Stimulated activated CD4-positive, alpha-beta T cell treated with anti-CD3 and anti-CD28 coated beads, Interleukin-1b, Interleukin-23, amount 100 ng/mL, for 24 hours (primary cell): ENCODE results near the gene RIN3.

Experiments used
- DNase-seq, 4 experiments: peaks; one replicate each; pipeline ENCODE4 v3.0.0-alpha.2; 2020; ENCODE audit warnings: low read depth in 4 of 4, low spot score in 1 of 4

The RIN3 gene

GRCh38 chr14:92486881-92487280 is 26.7 kb upstream of the RIN3 start:
- DNase-seq: no peak

- DNase-seq: no peak
Measured at GRCh38 chr14:92487513-92488133, 26.0 kb upstream of the RIN3 start.

DNA sequence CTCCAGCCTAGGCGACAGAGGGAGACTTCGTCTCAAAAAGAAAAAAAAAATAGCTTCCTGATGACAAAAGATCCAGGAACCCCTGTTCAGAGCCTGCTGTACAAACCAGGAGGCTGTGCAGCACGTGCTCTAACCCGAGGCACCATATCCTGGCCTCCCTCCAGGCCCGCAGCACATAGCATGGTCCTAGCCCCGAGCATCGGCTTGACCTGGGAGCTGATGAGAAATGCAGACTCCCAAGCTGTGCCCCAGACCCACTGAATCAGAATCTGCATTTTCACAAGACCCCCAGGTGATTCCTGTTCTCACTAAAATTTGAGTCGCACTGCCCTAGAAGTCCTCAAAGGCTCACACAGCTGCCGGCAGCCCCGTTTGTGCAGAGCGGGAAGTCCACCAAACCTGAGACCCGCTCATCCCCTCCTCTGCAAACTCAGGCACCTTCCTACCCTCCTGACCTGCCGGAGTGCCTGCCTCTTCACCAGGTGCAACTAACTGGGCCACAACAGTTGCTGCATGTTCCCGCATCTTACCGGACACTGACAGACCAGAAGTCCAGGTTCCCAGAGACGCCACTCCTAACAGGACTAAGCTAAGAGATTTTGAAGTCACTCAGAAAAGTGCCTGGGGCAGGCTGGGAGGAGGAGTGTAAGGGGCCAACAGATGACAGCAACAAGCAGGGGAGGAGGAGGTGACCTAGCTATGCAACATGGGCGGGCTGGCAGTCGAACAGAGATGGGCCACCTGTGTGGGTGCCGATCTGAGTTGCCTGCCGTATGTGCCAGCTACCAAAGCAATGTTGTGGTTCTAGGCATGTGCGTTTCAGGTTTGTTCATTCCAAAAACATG is 24.0 kb upstream of the RIN3 start:
- no peak for DNase-seq

GRCh38 chr14:92490239-92490959 is 23.2 kb upstream of the RIN3 start:
- DNase-seq: no peak

DNA sequence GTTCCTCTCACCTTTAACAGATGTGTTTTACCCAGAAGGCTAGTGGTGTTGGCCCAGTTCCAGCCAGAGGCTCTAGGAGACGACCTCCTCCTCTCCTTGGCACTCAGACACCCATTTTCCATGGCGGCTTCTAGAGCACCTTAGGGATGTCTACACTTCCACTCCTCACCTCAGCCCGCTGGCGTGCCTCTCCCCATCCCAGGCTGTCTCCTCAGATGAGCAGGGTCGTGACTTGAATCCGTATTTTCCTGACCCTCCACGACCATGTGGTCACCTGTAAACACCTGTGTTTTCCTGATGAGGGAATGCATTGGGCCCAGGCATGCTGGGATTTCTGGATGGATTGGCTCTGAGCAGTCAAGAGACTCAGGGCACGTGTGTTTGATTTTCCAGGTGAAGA is 21.8 kb upstream of the RIN3 start:
- no peak for DNase-seq

DNA sequence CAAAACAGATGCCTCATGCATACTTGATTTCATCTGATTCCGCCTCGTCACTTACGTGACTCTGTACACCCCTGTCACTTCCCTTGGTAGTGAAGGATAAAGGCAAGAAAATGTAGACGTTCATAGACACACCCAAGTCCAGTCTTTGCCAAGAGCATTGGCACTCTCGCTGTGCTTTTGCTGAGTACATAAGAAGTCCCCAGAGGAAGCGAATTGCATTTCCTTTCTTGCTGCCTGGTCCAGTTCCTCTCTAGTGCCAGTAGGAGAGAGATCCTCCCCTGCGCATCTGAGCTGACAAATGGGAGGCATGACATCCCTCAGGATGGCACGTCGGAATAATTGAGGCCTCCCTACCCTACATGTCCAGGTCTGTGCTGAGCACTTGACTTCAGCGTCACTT is 21.3 kb upstream of the RIN3 start:
- no peak for DNase-seq

DNA sequence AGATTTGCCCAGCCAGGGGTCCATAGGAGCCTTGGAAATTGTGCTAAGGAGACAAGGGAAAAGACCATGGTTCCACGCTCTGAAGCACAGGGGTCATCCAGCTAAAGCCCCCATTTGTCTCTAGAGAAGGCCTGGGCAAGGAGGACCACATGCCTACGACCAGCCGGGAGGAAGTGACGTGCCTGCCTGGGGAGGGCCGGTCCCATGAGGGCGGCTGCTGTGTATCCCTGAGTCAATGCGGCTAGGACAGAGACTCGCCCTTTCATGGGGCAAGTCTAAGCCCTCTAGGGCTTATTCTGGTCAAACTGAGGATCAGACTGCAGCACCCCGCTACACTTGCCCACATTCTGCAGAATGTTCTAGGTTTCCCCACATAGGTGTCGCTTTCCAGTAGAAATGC is 20.6 kb upstream of the RIN3 start:
- DNase-seq: no peak

- no peak for DNase-seq
Measured at GRCh38 chr14:92493492-92493891, 20.1 kb upstream of the RIN3 start.

- DNase-seq: no peak
Measured at GRCh38 chr14:92494512-92494911, 19.1 kb upstream of the RIN3 start.

DNA sequence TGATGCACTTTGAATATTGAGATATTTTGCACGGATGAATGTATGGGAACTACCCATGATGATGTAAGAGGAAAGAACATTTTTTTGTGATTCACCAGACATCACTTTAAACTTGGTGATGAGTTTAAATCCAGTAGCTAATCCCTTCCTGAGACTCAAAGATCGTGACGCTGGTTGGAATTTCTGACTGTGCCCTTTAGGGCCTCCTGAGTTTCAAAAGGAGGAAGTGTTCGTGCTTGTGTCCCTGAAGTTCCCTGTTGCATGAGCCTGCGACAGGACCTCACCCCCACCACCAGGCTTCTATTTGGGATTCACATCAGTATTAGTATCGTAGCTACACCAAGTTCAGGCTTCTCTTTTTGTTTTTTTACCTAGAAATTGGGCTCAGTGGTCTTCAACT is 18.6 kb upstream of the RIN3 start:
- DNase-seq: no peak

- no peak for DNase-seq
Measured at GRCh38 chr14:92496191-92496857, 17.3 kb upstream of the RIN3 start.

DNA sequence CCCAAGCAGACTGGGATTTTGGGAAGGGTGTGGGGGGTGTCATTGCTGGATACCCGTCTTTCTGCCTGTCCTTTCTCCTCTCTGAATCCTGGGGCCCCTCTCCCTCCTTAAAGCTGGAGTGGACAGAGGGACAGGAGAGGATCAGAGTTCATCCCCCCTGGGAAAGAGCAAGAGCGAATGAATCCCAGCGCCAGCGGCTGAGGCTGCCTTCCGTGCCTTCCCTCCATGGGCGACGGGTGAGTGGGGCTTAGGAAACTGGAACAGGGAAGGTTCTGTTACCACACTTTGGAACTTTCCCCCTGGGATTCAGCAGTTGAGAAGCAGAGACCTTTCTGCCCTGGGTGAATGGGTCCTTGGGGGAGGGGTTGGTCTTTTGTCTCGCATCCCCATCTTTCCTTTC is 16.2 kb upstream of the RIN3 start:
- DNase-seq: no peak

DNA sequence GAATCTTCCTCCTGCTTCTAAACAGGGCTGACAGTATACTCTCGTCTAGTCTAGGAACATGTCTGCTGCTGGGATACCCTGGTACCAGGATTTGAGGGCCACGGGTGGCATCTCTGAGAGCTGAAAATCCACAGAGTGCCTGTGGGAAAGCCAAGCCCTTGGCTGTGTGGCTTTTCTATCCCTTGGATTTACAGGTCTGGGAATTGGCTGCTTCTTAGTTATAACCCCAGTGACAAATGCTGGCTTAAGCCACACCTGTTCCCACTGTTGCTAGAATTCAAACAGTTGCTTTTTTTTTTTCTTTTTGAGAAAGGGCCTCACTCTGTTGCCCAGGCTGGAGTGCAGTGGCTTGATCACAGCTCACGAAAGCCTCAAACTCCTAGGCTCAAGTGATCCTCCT is 14.3 kb upstream of the RIN3 start:
- DNase-seq: no peak

DNA sequence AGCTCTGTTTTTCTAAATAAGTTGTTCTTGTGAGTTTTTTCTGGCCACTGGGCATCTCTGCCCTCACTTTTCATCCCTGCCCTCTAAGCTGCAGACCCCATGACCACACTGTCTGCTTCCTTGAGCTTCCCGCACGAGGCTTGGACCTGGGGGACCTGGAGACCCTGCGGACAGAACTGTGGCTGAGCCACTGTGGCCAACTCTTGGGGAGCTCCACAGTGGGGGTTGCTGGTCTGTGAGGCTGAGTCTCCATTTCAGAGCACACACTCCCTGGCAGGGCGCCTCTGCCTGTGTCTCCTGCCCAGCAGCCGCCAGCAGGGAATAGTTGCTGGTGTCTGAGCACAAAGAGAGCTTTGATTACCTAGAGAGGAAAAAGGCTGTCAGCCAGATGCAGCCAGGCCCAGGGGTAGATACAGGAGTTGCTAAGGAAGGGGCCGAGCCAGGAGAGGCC is 13.1 kb upstream of the RIN3 start:
- DNase-seq: no peak

DNA sequence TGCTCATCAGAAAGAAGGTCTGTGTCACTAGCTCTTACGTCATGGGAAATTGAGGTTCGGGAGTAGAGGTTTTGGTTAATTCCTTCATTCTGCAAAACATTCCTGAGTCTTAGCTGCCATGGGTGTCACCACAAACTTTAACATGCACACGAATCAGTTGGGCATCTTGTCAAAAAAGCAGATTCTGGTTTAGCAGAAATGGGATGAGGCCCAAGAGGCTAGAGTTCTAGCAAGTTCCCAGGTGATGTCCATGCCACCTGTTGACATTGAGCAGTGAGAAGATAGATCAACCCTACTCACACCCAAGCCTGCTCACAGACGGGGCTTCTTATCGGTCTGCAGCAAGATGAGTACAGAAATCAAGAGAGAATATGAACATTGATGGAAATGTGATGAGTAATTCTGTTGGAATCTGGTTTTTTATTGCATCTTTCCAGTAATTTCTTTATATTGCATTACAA is 11.7 kb upstream of the RIN3 start:
- DNase-seq: no peak

GRCh38 chr14:92502541-92503286 is 10.9 kb upstream of the RIN3 start:
- no peak for DNase-seq

DNA sequence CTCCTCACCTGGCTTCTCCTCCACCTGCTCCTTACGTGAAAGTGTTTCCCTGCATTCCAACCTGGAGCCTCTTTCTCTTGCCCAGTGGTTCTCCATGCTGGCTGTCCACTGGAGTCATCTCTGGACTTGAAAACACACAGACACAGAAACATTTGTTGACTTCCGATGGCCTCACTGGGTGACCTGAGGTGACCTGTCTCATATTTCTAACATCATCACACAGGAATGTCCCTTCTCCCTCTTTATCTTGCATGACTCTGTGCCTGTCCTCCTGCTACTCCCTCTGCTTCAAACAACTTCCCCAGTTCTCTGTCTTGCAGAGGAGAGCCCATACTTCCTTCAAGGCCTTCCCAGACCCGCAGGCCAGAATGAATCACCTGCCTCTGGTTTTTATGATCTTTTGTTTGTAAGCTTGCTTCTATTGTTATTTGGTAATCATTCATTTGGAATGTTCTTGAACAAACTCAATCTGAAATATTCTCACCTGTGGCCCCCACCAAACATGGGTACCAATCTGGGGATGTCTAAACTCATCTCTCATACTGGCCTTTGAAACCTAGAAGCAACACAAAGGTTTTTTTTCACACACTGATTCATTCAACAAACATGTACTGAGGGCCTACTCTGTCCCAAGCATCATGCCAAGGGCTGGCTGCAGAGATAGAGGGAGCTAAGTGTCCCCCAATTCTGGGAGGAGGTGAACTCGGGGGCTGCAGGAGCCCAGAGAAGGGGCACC is 9.7 kb upstream of the RIN3 start:
- DNase-seq: no peak

DNA sequence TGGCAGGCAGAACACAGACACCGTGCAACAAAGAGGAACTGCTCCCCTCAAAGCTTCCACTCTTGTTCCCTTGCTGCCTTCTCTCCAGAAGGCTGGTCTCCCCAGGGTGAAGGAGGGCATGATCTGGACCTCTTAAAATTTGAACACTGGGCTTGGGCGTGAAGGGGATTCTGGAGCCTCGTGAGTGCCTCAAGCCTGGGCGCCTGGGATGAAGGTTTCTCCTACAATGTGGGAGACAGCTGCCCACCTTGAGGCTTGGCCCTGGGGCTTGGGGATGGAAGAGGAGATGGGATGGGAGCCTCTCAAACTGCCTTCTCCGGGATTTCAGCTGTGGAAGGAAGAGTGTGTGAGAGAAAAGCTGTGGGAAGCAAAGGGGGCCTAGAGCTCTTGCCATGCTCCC is 7.8 kb upstream of the RIN3 start:
- no peak for DNase-seq

DNA sequence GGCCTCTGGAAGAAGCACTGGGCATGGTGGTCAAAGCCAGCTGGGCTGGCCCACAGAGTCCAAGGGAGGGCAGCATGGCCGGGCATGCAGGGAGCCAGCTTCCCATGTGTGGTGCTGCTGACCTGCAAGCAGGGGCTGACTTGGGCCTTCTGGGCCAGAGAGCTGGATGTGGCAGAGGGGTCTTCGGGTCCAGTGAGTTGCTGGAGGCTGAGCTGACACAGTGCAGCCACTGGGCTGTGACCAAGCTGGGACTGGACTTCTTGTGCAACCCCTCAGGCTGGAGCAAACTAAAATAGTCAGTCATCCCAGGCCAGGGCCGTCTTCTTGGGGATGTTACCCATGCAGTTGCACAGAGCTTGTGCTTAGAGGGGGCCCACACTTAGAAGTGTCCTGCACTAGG is 7.3 kb upstream of the RIN3 start:
- DNase-seq: no peak

DNA sequence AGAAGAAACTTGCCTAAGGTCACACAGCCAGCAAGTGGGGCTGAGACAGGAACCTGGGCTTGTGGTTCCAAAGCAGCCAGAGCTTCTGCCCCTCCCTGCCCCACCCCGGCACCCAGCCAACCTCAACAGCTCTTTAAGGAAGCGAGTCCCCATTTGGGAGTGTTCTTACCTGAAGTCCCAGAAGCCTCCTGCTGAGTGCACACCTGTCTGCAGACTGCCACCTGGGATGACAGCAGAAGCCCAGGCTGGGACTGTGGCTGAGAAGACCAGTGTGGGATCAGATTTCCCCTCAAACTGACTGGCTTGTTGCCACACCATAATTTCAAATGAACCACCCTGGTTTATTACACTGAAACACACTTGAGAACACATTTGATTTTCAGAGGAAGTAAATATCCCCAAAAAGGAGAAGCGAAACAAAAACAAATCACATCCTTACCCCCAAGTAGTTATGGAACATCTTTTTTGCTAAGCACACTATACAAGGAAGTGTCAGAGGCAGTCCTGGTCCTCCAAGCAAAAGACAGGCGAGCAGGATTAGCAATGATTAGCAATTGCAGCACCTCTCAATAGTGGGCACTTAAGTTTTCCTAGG is 6.3 kb upstream of the RIN3 start:
- no peak for DNase-seq
